PC-3 (cell line): ENCODE data around the gene PRRT2. TPM values are rescaled to one million over a fixed set of nuclear protein-coding genes. Genes with fewer than 3 reads are reported as not detected.

ENCODE experiments used
- ATAC-seq: fragments of 200-7000 bp; cut with Tn5 transposase; 2 replicates; pipeline ENCODE4 v1.9.1; 2020; ENCODE audit warnings: mild to moderate bottlenecking, moderate library complexity
- BruUV-seq: library from RNA; stranded (reverse); fragments of 400-500 nt; replicated peaks from 2 replicates; lab custom pipeline; 2021; lab: Mats Ljungman, UMichigan
- CTCF ChIA-PET: fragments of 300-600 bp; sonication (Branson Sonifier 250); formaldehyde crosslinking; loops from one replicate; lab custom pipeline; 2022; ENCODE audit warnings: antibody characterized with exemption; lab: Charles Lee
- POLR2A ChIA-PET: fragments of 300-600 bp; sonication (Branson Sonifier 250); formaldehyde crosslinking; loops from one replicate; lab custom pipeline; 2022; ENCODE audit warnings: antibody characterized with exemption; ENCODE audit not compliant: unreplicated experiment; lab: Charles Lee
- DNase-seq: peaks from one replicate; pipeline ENCODE4 v3.0.0-alpha.2; 2015
- H2AFZ ChIP-seq: fragments of 300-600 bp; sonication (generic); 2 replicates; pipeline ENCODE4 v1.6.0; 2016; ENCODE audit warnings: antibody characterized with exemption, low read length
- H3F3A ChIP-seq: fragments of 300-600 bp; sonication (generic); one replicate; pipeline ENCODE4 v1.6.0; 2017; ENCODE audit warnings: antibody characterized with exemption, low read length, control low read depth, mild to moderate bottlenecking; ENCODE audit not compliant: unreplicated experiment
- H3K27ac ChIP-seq: fragments of 300-600 bp; sonication (generic); 2 replicates; pipeline ENCODE4 v1.5.1; 2016; ENCODE audit warnings: mild to moderate bottlenecking, low read length
- H3K27me3 ChIP-seq: fragments of 300-600 bp; sonication (generic); 2 replicates; pipeline ENCODE4 v1.6.1; 2016; ENCODE audit warnings: low read length, mixed read lengths
- H3K36me3 ChIP-seq: fragments of 300-600 bp; sonication (generic); 2 replicates; pipeline ENCODE4 v1.6.1; 2016; ENCODE audit warnings: low read depth, mixed run types, low read length, mixed read lengths
- H3K4me1 ChIP-seq: fragments of 300-600 bp; sonication (generic); 2 replicates; pipeline ENCODE4 v1.5.1; 2016; ENCODE audit warnings: low read length; ENCODE audit not compliant: insufficient read depth
- H3K4me2 ChIP-seq: fragments of 300-600 bp; sonication (generic); 2 replicates; pipeline ENCODE4 v1.6.0; 2016; ENCODE audit warnings: low read length
- H3K4me3 ChIP-seq: fragments of 300-600 bp; sonication (generic); 2 replicates; pipeline ENCODE4 v1.5.1; 2016; ENCODE audit warnings: mild to moderate bottlenecking, low read length, mixed read lengths
- H3K79me2 ChIP-seq: fragments of 300-600 bp; sonication (generic); 2 replicates; pipeline ENCODE4 v1.6.1; 2017; ENCODE audit warnings: low read length, mixed read lengths
- H3K9ac ChIP-seq: fragments of 300-600 bp; sonication (generic); 2 replicates; pipeline ENCODE4 v1.6.0; 2016; ENCODE audit warnings: mild to moderate bottlenecking, low read length
- H3K9me2 ChIP-seq: fragments of 300-600 bp; sonication (generic); replicated peaks from 2 replicates; pipeline ENCODE4 v1.6.1; 2016; ENCODE audit warnings: mixed run types, low read length, mixed read lengths
- H3K9me3 ChIP-seq: fragments of 300-600 bp; sonication (generic); 2 replicates; pipeline ENCODE4 v1.6.1; 2016; ENCODE audit warnings: low read length, mixed read lengths
- H4K20me1 ChIP-seq: fragments of 300-600 bp; sonication (generic); 2 replicates; pipeline ENCODE4 v1.6.1; 2016; ENCODE audit warnings: low read length, mixed read lengths
- CTCF ChIP-seq: fragments of 300-600 bp; sonication (generic); conservative IDR thresholded peaks from 2 replicates; pipeline ENCODE4 v1.5.1; 2017; ENCODE audit warnings: antibody characterized with exemption, low read depth, mild to moderate bottlenecking, low read length
- EZH2 ChIP-seq: fragments of 300-600 bp; sonication (generic); IDR thresholded peaks from one replicate; pipeline ENCODE4 v1.6.1; 2017; ENCODE audit warnings: antibody characterized with exemption, mild to moderate bottlenecking, low read length; ENCODE audit not compliant: unreplicated experiment
- EZH2phosphoT487 ChIP-seq: fragments of 300-600 bp; sonication (generic); IDR thresholded peaks from 2 replicates; pipeline ENCODE4 v1.6.1; 2018; ENCODE audit warnings: mild to moderate bottlenecking, antibody characterized with exemption, low read length, borderline replicate concordance
- intact Hi-C: fragments of 100-400 bp; cut with micrococcal nuclease; formaldehyde crosslinking; loops from 2 replicates; pipeline ENCODE4 v1.9.0; 2023
- total RNA-seq: library from RNA; depleted of rRNA; stranded (reverse); fragments of >200 nt; gene quantifications from 2 replicates; pipeline ENCODE4 v1.2.3, GENCODE V29; 2014

PRRT2 gene
- total RNA-seq, 1 experiment from 2014 or later: 0.40 TPM

GRCh38 chr16:29858149-29858849, 46.3 kb downstream of the PRRT2 start:
- Histone ChIP-seq H3F3A (no peaks in the 10 kb centered on the region), H3K79me2 (peaks cover 17% of the 10 kb centered on the region), H3K4me1 (no peaks in the 10 kb centered on the region), H3K36me3 (no peaks in the 10 kb centered on the region), H3K4me2 (no peak overlapping the region), H3K27ac (no peak overlapping the region), H2AFZ (no peak overlapping the region), H3K9me3 (no peaks in the 10 kb centered on the region), H3K9me2 (no peaks in the 10 kb centered on the region), H3K4me3 (no peak overlapping the region), H3K27me3 (no peaks in the 10 kb centered on the region), H4K20me1 (no peaks in the 10 kb centered on the region), H3K9ac (no peak overlapping the region)
- no peak for TF ChIP-seq EZH2phosphoT487
- TF ChIP-seq CTCF: no peak
- TF ChIP-seq EZH2: no peak
- intact Hi-C loops: no loop called here
- CTCF ChIA-PET: no interaction called here
- ATAC-seq (no peak), DNase-seq (no peak)
- BruUV-seq: no TSS peak
- POLR2A ChIA-PET: no interaction called here

DNA sequence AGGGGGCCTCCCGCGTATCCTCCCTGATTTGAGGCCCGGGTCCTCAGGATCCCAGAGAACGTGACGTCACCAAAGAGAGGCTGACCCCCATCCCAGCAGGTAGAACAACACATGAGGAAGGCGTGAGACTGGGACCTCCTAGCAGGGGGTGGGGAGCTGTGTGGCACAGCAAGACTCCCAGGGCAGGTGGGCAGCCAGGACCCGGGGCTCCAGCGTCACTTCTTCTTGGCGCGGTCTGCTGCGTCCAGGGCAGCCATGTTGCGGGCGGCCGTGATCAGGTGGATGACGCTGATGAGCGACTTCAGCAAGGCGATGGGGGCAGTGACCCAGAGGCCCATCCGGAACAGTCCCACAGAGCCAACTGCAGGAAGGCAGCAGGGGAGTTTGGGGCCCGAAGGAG, 47.0 kb downstream of the PRRT2 start:
- no peak for TF ChIP-seq CTCF
- TF ChIP-seq EZH2phosphoT487: no peak
- no peak for TF ChIP-seq EZH2
- DNase-seq (no peak), ATAC-seq (no peak)
- Histone ChIP-seq H3K4me1 (no peaks in the 10 kb centered on the region), H3K36me3 (no peaks in the 10 kb centered on the region), H3K4me3 (no peak overlapping the region), H2AFZ (no peak overlapping the region), H3K9me3 (no peaks in the 10 kb centered on the region), H3K9ac (no peak overlapping the region), H3K79me2 (peaks cover 17% of the 10 kb centered on the region), H3K9me2 (no peaks in the 10 kb centered on the region), H3K4me2 (no peak overlapping the region), H3K27me3 (no peaks in the 10 kb centered on the region), H4K20me1 (no peaks in the 10 kb centered on the region), H3F3A (no peaks in the 10 kb centered on the region), H3K27ac (no peak overlapping the region)
- no TSS peak for BruUV-seq
- intact Hi-C loops: no loop called here
- CTCF ChIA-PET: no interaction called here
- POLR2A ChIA-PET: no interaction called here

- no peak overlapping the region for H3K4me3 ChIP-seq
- no peak for TF ChIP-seq CTCF
- no peak for TF ChIP-seq EZH2phosphoT487
- TF ChIP-seq EZH2: no peak
- no peaks in the 10 kb centered on the region for H3K9me2 ChIP-seq
- H3K79me2 ChIP-seq: peaks cover 17% of the 10 kb centered on the region
- POLR2A ChIA-PET: no interaction called here
- H3F3A ChIP-seq: no peaks in the 10 kb centered on the region
- no peak for ATAC-seq
- no peak for DNase-seq
- BruUV-seq: no TSS peak
- intact Hi-C loops: loop anchor here (5.0 kb wide), 2 partner anchors 43 to 162 kb away; partner anchors contain the start of genes C16orf92 and PAGR1
- H3K4me2 ChIP-seq: no peak overlapping the region
- H3K4me1 ChIP-seq: no peaks in the 10 kb centered on the region
- no peaks in the 10 kb centered on the region for H3K9me3 ChIP-seq
- no peak overlapping the region for H3K27ac ChIP-seq
- no peak overlapping the region for H2AFZ ChIP-seq
- no peak overlapping the region for H3K9ac ChIP-seq
- H3K27me3 ChIP-seq: no peaks in the 10 kb centered on the region
- CTCF ChIA-PET: no interaction called here
- no peaks in the 10 kb centered on the region for H3K36me3 ChIP-seq
- no peaks in the 10 kb centered on the region for H4K20me1 ChIP-seq
Measured at GRCh38 chr16:29860218-29860617, 48.2 kb downstream of the PRRT2 start.
